ENCODE measurements around the gene TMEM263. TPM values are rescaled to one million over a fixed set of nuclear protein-coding genes. Genes with fewer than 3 reads are reported as not detected.

Gene TMEM263
- total and polyA plus RNA-seq, 9 donors: 17.2 to 55.7 (median 42.1) TPM

DNA sequence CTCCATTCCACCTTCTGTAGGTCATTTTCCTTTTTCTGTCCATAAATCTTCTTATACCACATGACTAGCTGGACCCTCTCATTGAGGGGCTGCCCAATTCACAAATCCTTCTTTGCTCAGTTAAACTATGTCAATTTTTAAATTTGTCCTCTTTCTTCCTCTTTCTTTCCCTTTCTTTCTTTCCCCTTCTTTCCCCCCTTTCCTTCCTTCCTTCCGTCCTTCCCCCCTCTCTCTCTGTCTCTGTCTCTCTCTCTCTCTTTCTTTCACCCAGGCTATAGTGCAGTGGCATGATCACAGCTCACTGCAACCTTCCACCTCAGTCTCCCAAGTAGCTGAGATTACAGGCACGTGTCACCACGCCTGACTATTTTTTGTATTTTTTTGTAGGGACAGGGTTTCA is 47.1 kb upstream of the TMEM263 start:
- Histone ChIP-seq H3K4me3 (no peak overlapping the region), H3K27ac (no peak overlapping the region), H3K9me3 (no peaks in the 10 kb centered on the region), H3K4me1 (ENCODE audit: insufficient read depth) (no peaks in the 10 kb centered on the region), H3K36me3 (no peaks in the 10 kb centered on the region), H3K27me3 (no peaks in the 10 kb centered on the region)
- DNase-seq: no peak
- intact Hi-C loops (cut with DNase I): no loop called here
- no peak for TF ChIP-seq EP300 (IDR thresholded peaks at IDR 0.05)
- TF ChIP-seq POLR2A (IDR thresholded peaks at IDR 0.05): no peak
- TF ChIP-seq, protein P1, sequence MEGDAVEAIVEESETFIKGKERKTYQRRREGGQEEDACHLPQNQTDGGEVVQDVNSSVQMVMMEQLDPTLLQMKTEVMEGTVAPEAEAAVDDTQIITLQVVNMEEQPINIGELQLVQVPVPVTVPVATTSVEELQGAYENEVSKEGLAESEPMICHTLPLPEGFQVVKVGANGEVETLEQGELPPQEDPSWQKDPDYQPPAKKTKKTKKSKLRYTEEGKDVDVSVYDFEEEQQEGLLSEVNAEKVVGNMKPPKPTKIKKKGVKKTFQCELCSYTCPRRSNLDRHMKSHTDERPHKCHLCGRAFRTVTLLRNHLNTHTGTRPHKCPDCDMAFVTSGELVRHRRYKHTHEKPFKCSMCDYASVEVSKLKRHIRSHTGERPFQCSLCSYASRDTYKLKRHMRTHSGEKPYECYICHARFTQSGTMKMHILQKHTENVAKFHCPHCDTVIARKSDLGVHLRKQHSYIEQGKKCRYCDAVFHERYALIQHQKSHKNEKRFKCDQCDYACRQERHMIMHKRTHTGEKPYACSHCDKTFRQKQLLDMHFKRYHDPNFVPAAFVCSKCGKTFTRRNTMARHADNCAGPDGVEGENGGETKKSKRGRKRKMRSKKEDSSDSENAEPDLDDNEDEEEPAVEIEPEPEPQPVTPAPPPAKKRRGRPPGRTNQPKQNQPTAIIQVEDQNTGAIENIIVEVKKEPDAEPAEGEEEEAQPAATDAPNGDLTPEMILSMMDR (IDR thresholded peaks at IDR 0.05): no peak
- 79 to 83% (median 81%) methylated on average over 3 of the region's 3 CpGs for WGBS, 3 donors

DNA sequence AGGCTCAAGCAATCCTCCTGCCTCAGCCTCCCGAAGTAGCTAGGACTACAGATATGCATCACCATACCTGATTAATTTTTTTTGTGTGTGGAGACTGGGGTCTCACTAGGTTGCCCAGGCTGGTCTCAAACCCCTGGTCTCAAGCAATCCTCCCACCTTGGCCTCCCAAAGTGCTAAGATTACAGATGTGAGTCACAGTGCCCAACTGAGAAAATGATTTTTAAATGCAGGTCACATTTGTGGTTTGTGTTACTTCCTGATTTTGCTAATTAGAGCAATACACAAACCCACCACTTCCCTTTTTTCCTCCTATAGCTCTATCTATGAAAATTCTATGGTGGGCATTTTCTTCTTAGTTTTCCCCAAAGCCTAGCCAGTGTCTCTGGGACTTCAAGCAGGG is 45.5 kb upstream of the TMEM263 start:
- no peak for TF ChIP-seq EP300 (IDR thresholded peaks at IDR 0.05)
- TF ChIP-seq, protein P1 (IDR thresholded peaks at IDR 0.05): no peak
- no peak for TF ChIP-seq POLR2A (IDR thresholded peaks at IDR 0.05)
- H3K27ac ChIP-seq: no peak overlapping the region
- H3K9me3 ChIP-seq: no peaks in the 10 kb centered on the region
- no peaks in the 10 kb centered on the region for H3K27me3 ChIP-seq
- no peak overlapping the region for H3K4me3 ChIP-seq
- intact Hi-C loops (cut with DNase I): loop anchor here in 1 of 4 donors (10.0 kb wide), 1 partner anchor 525 kb away; no protein-coding TSS in a partner anchor
- H3K36me3 ChIP-seq: no peaks in the 10 kb centered on the region
- no peaks in the 10 kb centered on the region for H3K4me1 ChIP-seq (ENCODE audit: insufficient read depth)
- DNase-seq: no peak
- WGBS, 3 donors: 86 to 97% (median 90%) methylated on average over 1 of the region's 1 CpG

DNA sequence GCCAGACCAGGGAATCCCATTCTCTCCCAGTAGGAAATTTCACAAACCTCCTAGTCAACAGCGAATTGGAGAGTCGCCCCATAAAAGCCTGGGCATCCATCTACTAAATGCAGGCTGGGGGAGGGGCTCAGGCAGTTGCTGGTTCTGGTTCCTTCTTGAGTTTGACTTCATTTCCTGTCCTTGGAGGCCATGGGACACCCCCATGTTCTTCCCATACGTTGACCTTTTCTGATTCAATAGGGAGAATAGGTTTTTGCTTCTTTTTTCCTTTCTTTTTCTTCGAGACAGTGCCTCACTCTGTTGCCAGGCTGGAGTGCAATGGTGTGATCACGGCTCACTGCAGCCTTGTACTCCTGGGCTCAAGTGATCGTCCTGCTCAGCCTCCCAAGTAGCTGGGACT is 44.1 kb upstream of the TMEM263 start:
- TF ChIP-seq POLR2A (IDR thresholded peaks at IDR 0.05) (no peak), EP300 (IDR thresholded peaks at IDR 0.05) (no peak)
- TF ChIP-seq, protein P1 (IDR thresholded peaks at IDR 0.05): no peak
- no peaks in the 10 kb centered on the region for H3K4me1 ChIP-seq (ENCODE audit: insufficient read depth)
- no peak overlapping the region for H3K4me3 ChIP-seq
- 77 to 91% (median 90%) methylated on average over 6 of the region's 6 CpGs for WGBS, 3 donors
- no peaks in the 10 kb centered on the region for H3K36me3 ChIP-seq
- DNase-seq: no peak
- intact Hi-C loops (cut with DNase I): loop anchor here in 1 of 4 donors (10.0 kb wide), 1 partner anchor 527 kb away; no protein-coding TSS in a partner anchor
- H3K9me3 ChIP-seq: no peaks in the 10 kb centered on the region
- no peak overlapping the region for H3K27ac ChIP-seq
- no peaks in the 10 kb centered on the region for H3K27me3 ChIP-seq

DNA sequence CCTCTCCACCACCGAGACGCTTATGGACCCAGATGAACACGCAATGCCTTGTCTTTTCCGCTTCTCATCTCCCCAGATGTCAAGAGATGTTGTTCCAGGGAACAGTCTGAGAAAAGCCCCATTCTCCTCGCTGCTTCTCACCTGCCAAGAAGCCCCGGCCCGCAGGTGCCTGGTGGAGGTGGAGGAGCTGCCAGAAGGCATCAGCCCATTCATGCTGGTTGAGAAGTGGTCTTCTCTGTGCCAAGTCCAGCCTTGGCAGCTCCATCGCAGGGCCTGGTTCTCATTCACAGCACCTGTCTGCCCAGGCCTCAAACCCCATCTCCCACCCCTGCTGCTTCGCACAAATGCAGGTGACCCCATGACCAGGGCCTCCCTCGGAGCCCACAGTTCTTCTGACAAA is 42.3 kb upstream of the TMEM263 start:
- Histone ChIP-seq H3K27ac (no peak overlapping the region), H3K9me3 (no peaks in the 10 kb centered on the region), H3K4me1 (ENCODE audit: insufficient read depth) (no peaks in the 10 kb centered on the region), H3K36me3 (no peaks in the 10 kb centered on the region), H3K27me3 (no peaks in the 10 kb centered on the region), H3K4me3 (no peak overlapping the region)
- WGBS, 3 donors: 87 to 95% (median 93%) methylated on average over 10 of the region's 10 CpGs
- no peak for DNase-seq
- intact Hi-C loops (cut with DNase I): loop anchor here in 1 of 4 donors (10.0 kb wide), 1 partner anchor 529 kb away; no protein-coding TSS in a partner anchor
- no peak for TF ChIP-seq EP300 (IDR thresholded peaks at IDR 0.05)
- TF ChIP-seq, protein P1 (IDR thresholded peaks at IDR 0.05): no peak
- TF ChIP-seq POLR2A (IDR thresholded peaks at IDR 0.05): no peak

Data from ovary (tissue), 9 donors.